ENCODE data around the gene FBF1.

DNA sequence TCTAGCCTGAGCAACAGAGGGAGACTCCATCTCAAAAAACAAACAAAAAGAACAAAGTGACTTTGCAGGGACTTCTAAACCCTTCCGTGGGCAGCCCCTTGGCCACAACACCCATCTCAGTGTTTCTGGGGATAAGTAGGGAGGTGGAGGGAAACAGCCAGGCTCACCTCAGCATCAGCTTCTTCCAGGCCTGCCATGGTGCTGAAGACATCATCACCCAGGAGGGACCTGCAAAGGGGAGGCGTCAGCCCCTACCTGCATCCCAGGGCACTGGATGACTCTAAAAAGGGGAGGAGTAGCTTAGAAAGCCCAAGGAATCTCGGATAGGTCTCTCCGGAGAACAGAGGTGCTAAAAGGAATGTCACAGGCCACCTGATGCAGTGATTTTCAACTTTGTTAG is 9.8 kb downstream of the FBF1 start:
- TF ChIP-seq, protein P1, sequence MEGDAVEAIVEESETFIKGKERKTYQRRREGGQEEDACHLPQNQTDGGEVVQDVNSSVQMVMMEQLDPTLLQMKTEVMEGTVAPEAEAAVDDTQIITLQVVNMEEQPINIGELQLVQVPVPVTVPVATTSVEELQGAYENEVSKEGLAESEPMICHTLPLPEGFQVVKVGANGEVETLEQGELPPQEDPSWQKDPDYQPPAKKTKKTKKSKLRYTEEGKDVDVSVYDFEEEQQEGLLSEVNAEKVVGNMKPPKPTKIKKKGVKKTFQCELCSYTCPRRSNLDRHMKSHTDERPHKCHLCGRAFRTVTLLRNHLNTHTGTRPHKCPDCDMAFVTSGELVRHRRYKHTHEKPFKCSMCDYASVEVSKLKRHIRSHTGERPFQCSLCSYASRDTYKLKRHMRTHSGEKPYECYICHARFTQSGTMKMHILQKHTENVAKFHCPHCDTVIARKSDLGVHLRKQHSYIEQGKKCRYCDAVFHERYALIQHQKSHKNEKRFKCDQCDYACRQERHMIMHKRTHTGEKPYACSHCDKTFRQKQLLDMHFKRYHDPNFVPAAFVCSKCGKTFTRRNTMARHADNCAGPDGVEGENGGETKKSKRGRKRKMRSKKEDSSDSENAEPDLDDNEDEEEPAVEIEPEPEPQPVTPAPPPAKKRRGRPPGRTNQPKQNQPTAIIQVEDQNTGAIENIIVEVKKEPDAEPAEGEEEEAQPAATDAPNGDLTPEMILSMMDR (conservative IDR thresholded peaks at IDR 0.05; ENCODE audit: low read length): no peak
- no peak for TF ChIP-seq EZH2phosphoT487 (IDR thresholded peaks at IDR 0.05; ENCODE audit: borderline replicate concordance)
